Progenitor cell of endocrine pancreas (in vitro differentiated cells): ENCODE results near the gene FGF8. TPM values are rescaled to one million over a fixed set of nuclear protein-coding genes. Genes with fewer than 3 reads are reported as not detected.

Experiments
- DNase-seq: peaks from one replicate; pipeline ENCODE4 v3.0.0; 2021; ENCODE audit warnings: low spot score; ENCODE audit not compliant: unreplicated experiment
- H3K27ac Mint-ChIP-seq: 2 replicates; pipeline ENCODE4 v1.8.0; 2021; ENCODE audit warnings: mild to moderate bottlenecking, moderate library complexity, mixed read lengths
- H3K27me3 Mint-ChIP-seq: 2 replicates; pipeline ENCODE4 v1.8.0; 2021; ENCODE audit warnings: mixed read lengths
- H3K36me3 Mint-ChIP-seq: 2 replicates; pipeline ENCODE4 v1.8.0; 2022; ENCODE audit warnings: mixed read lengths; ENCODE audit not compliant: insufficient read depth
- H3K4me1 Mint-ChIP-seq: 2 replicates; pipeline ENCODE4 v1.8.0; 2021; ENCODE audit warnings: low read depth, mixed read lengths
- H3K4me3 Mint-ChIP-seq: 2 replicates; pipeline ENCODE4 v1.8.0; 2021; ENCODE audit warnings: low read depth, mild to moderate bottlenecking, moderate library complexity, mixed read lengths
- H3K9me3 Mint-ChIP-seq: 2 replicates; pipeline ENCODE4 v1.8.0; 2021; ENCODE audit warnings: low read depth, mixed read lengths
- total RNA-seq: library from RNA; stranded (reverse); gene quantifications from 2 replicates; pipeline ENCODE4 v1.2.1, GENCODE V29; 2021
- TF ChIP-seq, protein P1 (sequence below): fragments of 200-600 bp; sonication (generic); IDR thresholded peaks from one replicate; pipeline ENCODE4 v1.5.0; 2021; ENCODE audit warnings: antibody characterized with exemption, mild to moderate bottlenecking; ENCODE audit not compliant: unreplicated experiment

Gene FGF8
- total RNA-seq, 1 donor from 2014 or later = 0.69 TPM

DNA sequence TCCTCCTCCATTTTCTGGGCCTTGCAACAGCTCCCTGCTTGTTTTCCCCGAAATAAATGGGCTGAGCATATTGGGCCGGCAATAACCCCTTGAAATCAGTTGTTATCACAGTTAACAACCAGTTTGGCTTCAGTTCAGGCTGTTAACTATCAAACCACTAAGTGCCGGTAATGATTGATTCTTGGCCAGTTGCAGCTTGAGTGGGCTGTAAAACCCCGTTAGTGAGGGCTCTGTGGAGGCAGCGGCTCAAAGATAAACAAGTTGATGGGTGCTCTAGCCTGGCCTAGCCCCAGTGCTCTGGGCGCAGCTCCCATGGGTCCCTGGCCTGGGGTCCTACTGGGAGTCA lies 8.3 kb downstream of the FGF8 start:
- H3K27me3 Mint-ChIP-seq = peaks cover 73% of the 10 kb centered on the region
- no peaks in the 10 kb centered on the region for H3K9me3 Mint-ChIP-seq
- H3K27ac Mint-ChIP-seq = no peak overlapping the region
- TF ChIP-seq, protein P1, sequence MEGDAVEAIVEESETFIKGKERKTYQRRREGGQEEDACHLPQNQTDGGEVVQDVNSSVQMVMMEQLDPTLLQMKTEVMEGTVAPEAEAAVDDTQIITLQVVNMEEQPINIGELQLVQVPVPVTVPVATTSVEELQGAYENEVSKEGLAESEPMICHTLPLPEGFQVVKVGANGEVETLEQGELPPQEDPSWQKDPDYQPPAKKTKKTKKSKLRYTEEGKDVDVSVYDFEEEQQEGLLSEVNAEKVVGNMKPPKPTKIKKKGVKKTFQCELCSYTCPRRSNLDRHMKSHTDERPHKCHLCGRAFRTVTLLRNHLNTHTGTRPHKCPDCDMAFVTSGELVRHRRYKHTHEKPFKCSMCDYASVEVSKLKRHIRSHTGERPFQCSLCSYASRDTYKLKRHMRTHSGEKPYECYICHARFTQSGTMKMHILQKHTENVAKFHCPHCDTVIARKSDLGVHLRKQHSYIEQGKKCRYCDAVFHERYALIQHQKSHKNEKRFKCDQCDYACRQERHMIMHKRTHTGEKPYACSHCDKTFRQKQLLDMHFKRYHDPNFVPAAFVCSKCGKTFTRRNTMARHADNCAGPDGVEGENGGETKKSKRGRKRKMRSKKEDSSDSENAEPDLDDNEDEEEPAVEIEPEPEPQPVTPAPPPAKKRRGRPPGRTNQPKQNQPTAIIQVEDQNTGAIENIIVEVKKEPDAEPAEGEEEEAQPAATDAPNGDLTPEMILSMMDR = no peak
- H3K4me1 Mint-ChIP-seq = peaks cover 6% of the 10 kb centered on the region
- no peak for DNase-seq
- no peaks in the 10 kb centered on the region for H3K36me3 Mint-ChIP-seq
- H3K4me3 Mint-ChIP-seq = no peak overlapping the region

DNA sequence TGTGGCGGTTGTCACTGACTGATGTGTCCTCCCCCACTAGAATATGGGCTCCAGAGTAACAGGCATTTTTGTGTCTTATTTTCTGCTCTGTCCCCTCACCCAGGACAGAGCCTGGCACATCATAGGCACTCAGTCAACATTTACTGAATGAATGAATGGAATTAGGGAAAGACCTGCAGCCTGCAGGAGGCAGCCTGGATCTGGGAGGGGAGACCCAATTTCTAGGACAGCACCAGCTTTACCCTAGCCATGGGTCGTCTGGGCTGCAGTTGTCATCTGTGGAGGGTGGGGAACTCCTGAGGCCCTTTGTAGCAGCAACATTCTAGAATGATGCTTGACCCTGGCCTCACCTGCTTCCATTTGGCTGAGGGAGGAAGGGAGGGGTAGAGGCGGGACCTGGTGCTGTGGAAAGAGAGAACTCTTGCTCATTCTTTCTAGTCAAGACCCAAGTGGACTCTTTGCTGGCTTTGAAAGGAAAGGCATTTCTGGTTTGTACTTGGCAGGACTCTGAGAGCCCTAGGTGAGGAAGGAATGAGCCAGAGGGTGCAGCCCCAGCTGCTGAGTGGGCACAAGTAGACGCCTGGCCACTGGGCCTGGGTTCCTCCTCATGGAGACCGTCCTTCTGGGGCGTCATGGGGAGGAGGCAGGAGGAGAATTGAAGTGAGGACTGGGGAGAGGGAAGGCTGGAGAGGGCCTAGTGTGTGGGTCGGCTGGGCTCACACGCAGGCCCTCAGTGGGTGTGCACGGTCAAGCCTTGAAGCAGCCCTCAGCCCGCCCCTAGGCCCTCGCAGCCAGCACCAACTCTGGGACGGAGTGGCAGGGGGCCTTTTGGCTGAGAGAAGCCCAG lies 8.9 kb downstream of the FGF8 start:
- no peak overlapping the region for H3K27ac Mint-ChIP-seq
- no peaks in the 10 kb centered on the region for H3K36me3 Mint-ChIP-seq
- H3K9me3 Mint-ChIP-seq = no peaks in the 10 kb centered on the region
- peaks cover 73% of the 10 kb centered on the region for H3K27me3 Mint-ChIP-seq
- TF ChIP-seq, protein P1 = no peak
- DNase-seq = no peak
- no peak overlapping the region for H3K4me3 Mint-ChIP-seq
- peaks cover 6% of the 10 kb centered on the region for H3K4me1 Mint-ChIP-seq

DNA sequence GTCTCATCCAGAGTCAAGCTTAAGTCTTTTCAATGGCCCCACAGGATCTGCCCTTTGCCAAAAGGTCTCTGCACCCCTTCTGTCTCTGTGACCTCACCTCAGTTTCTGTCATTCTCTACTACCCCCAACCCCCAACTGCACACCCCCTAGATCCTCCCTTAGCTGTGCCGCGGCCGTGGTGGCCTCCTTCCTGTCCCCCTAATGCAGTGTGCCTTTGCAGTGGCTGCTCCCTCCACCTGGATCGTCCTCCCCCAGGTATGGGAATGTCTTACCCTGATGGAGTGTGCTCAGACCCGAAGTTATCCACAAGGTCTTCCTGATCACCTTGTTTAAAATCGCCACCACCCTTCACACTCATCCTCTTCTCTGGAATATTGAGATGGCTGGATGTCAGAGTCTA lies 9.6 kb downstream of the FGF8 start:
- TF ChIP-seq, protein P1 = no peak
- Mint-ChIP-seq H3K4me3 (no peak overlapping the region), H3K27ac (no peak overlapping the region), H3K27me3 (peaks cover 71% of the 10 kb centered on the region), H3K4me1 (peaks cover 6% of the 10 kb centered on the region), H3K9me3 (no peaks in the 10 kb centered on the region), H3K36me3 (no peaks in the 10 kb centered on the region)
- no peak for DNase-seq

- Mint-ChIP-seq H3K27ac (no peak overlapping the region), H3K9me3 (no peaks in the 10 kb centered on the region), H3K36me3 (no peaks in the 10 kb centered on the region), H3K4me1 (peaks cover 6% of the 10 kb centered on the region), H3K27me3 (peaks cover 74% of the 10 kb centered on the region), H3K4me3 (no peak overlapping the region)
- DNase-seq = no peak
- TF ChIP-seq, protein P1 = no peak
Measured at GRCh38 chr10:101763141-101763846, 12.6 kb downstream of the FGF8 start.

GRCh38 chr10:101762736-101763135 lies 13.2 kb downstream of the FGF8 start:
- Mint-ChIP-seq H3K4me1 (peaks cover 2% of the 10 kb centered on the region), H3K9me3 (no peaks in the 10 kb centered on the region), H3K27ac (no peak overlapping the region), H3K27me3 (peaks cover 72% of the 10 kb centered on the region), H3K4me3 (no peak overlapping the region), H3K36me3 (no peaks in the 10 kb centered on the region)
- no peak for DNase-seq
- TF ChIP-seq, protein P1 = no peak
